Occipital lobe (tissue), 2 donors: Measurements from ENCODE around the gene BBS2. TPM values are rescaled to one million over a fixed set of nuclear protein-coding genes. Genes with fewer than 3 reads are reported as not detected.

Experiments used
- DNase-seq: peaks from one replicate; lab custom pipeline; 2025; lab: John Stamatoyannopoulos, UW
- total RNA-seq: library from RNA; depleted of rRNA; stranded (reverse); fragments of >200 nt; gene quantifications from one replicate; pipeline ENCODE4 v1.2.3, GENCODE V29; 2014

The BBS2 gene
- total RNA-seq, 1 donor from 2014 or later = 124 TPM

GRCh38 chr16:56478281-56479049 is 41.4 kb downstream of the BBS2 start:
- DNase-seq = no peak

- no peak for DNase-seq
Observed at GRCh38 chr16:56477096-56477878, 42.5 kb downstream of the BBS2 start.

- no peak for DNase-seq
Observed at GRCh38 chr16:56475201-56475600, 44.6 kb downstream of the BBS2 start.

GRCh38 chr16:56470666-56471065 is 49.2 kb downstream of the BBS2 start:
- DNase-seq = no peak

GRCh38 chr16:56470232-56470631 is 49.6 kb downstream of the BBS2 start:
- no peak for DNase-seq

- no peak for DNase-seq
Observed at GRCh38 chr16:56469748-56470147, 50.1 kb downstream of the BBS2 start.

GRCh38 chr16:56468800-56469199 is 51.0 kb downstream of the BBS2 start:
- DNase-seq = no peak

- DNase-seq = no peak
Observed at GRCh38 chr16:56466344-56466743, 53.5 kb downstream of the BBS2 start.

- DNase-seq = no peak
Observed at GRCh38 chr16:56463153-56463552, 56.7 kb downstream of the BBS2 start.

- DNase-seq = no peak
Observed at GRCh38 chr16:56462064-56462796, 57.6 kb downstream of the BBS2 start.

GRCh38 chr16:56460101-56460500 is 59.7 kb downstream of the BBS2 start:
- no peak for DNase-seq

- no peak for DNase-seq
Observed at GRCh38 chr16:56457927-56458470, 61.8 kb downstream of the BBS2 start.

GRCh38 chr16:56451753-56452689 is 67.8 kb downstream of the BBS2 start:
- DNase-seq = no peak

- DNase-seq = peak; percentile 98
Observed at GRCh38 chr16:56450986-56451752, 68.7 kb downstream of the BBS2 start, which contains the start of the genes NUDT21 and OGFOD1. Gene NUDT21 (minus strand): TSS chr16:56451332. CDS start chr16:56451202, 130 bp downstream. Gene OGFOD1 (plus strand): TSS chr16:56451554. CDS start chr16:56451613, 59 bp downstream.

GRCh38 chr16:56450275-56450985 is 69.4 kb downstream of the BBS2 start:
- no peak for DNase-seq

- no peak for DNase-seq
Observed at GRCh38 chr16:56448005-56448404, 71.8 kb downstream of the BBS2 start.

- no peak for DNase-seq
Observed at GRCh38 chr16:56447286-56447685, 72.5 kb downstream of the BBS2 start.

- no peak for DNase-seq
Observed at GRCh38 chr16:56438038-56438437, 81.8 kb downstream of the BBS2 start.

GRCh38 chr16:56436258-56436657 is 83.6 kb downstream of the BBS2 start:
- no peak for DNase-seq
